Activated CD8-positive, alpha-beta T cell treated with anti-CD3 and anti-CD28 coated beads, Interleukin-2, amount 10 ng/mL, durations not matched to agents 7 days and 5 days (primary cell): ENCODE measurements around the gene ME2. TPM values are rescaled to one million over a fixed set of nuclear protein-coding genes. Genes with fewer than 3 reads are reported as not detected.
A peak's percentile ranks its signal among the peaks of the same experiment; 100 is the strongest.
"Not testable (repeated sequence)": the region's sequence is repeated elsewhere in the genome, so short reads cannot be mapped to it uniquely, and the experiment has no call there.

ENCODE experiments used
- ATAC-seq: fragments of 150-1000 bp; cut with Tn5 transposase; one replicate; pipeline ENCODE4 v1.10.0; 2021; ENCODE audit warnings: moderate library complexity
- CTCF ChIA-PET: fragments of 350-600 bp; sonication (Branson Sonifier 250); formaldehyde crosslinking; loops from one replicate; lab custom pipeline; 2021; ENCODE audit warnings: antibody characterized with exemption; lab: Charles Lee
- POLR2A ChIA-PET: fragments of 350-600 bp; sonication (Branson Sonifier 250); formaldehyde crosslinking; loops from one replicate; lab custom pipeline; 2021; ENCODE audit warnings: antibody characterized with exemption; lab: Charles Lee
- DNase-seq: peaks from one replicate; pipeline ENCODE4 v3.0.0-alpha.2; 2020
- H3K27ac Mint-ChIP-seq: one replicate; pipeline ENCODE4 v1.8.0; 2021; ENCODE audit warnings: mild to moderate bottlenecking, mixed read lengths
- H3K27me3 Mint-ChIP-seq: one replicate; pipeline ENCODE4 v1.8.0; 2021; ENCODE audit warnings: low read depth, mixed read lengths
- H3K36me3 Mint-ChIP-seq: one replicate; pipeline ENCODE4 v1.8.0; 2021; ENCODE audit warnings: low read depth, mixed read lengths
- H3K4me1 Mint-ChIP-seq: one replicate; pipeline ENCODE4 v1.8.0; 2021; ENCODE audit warnings: low read depth, mixed read lengths
- H3K4me3 Mint-ChIP-seq: one replicate; pipeline ENCODE4 v1.8.0; 2021; ENCODE audit warnings: mild to moderate bottlenecking, mixed read lengths
- H3K9me3 Mint-ChIP-seq: one replicate; pipeline ENCODE4 v1.8.0; 2022; ENCODE audit warnings: mixed read lengths; ENCODE audit not compliant: insufficient read depth
- total RNA-seq, 2 experiments: library from RNA; stranded (reverse); gene quantifications; one replicate each; pipeline ENCODE4 v1.2.3, GENCODE V29; 2021

The ME2 gene
- total RNA-seq, 2 experiments from 2014 or later, result 91.2 to 92.5 TPM

- Mint-ChIP-seq H3K27ac (no peak overlapping the region), H3K9me3 (no peaks in the 10 kb centered on the region), H3K27me3 (peaks cover 4% of the 10 kb centered on the region), H3K4me3 (no peak overlapping the region), H3K4me1 (no peaks in the 10 kb centered on the region), H3K36me3 (peaks cover 3% of the 10 kb centered on the region)
- no peak for DNase-seq
- ChIA-PET CTCF (no interaction called here), POLR2A (interaction anchor here (1.0 kb wide), 2 partner anchors 13 to 76 kb away, joined by 4 read pairs; partner anchors contain the start of gene ME2)
- ATAC-seq, result no peak
Measured at GRCh38 chr18:50955253-50955652, 76.3 kb downstream of the ME2 start.

- Mint-ChIP-seq H3K27me3 (peaks cover 6% of the 10 kb centered on the region), H3K4me3 (no peak overlapping the region), H3K9me3 (peaks cover 6% of the 10 kb centered on the region), H3K4me1 (no peaks in the 10 kb centered on the region), H3K27ac (no peak overlapping the region), H3K36me3 (peaks cover 6% of the 10 kb centered on the region)
- ATAC-seq (no peak), DNase-seq (no peak)
- POLR2A ChIA-PET, result interaction anchor here (1.0 to 1.1 kb wide), 2 partner anchors 45 to 77 kb away, joined by 3 to 4 read pairs; partner anchors contain the start of gene ME2
- CTCF ChIA-PET, result no interaction called here
Measured at GRCh38 chr18:50956116-50956515, 77.2 kb downstream of the ME2 start.

GRCh38 chr18:50961974-50962373 is 83.1 kb downstream of the ME2 start:
- ChIA-PET POLR2A (no interaction called here), CTCF (interaction anchor here (1.2 kb wide), 1 partner anchor 24 kb away, joined by 3 read pairs; no protein-coding TSS in a partner anchor)
- no peak overlapping the region for H3K27ac Mint-ChIP-seq
- peaks cover 29% of the 10 kb centered on the region for H3K9me3 Mint-ChIP-seq
- H3K36me3 Mint-ChIP-seq, result peaks cover 13% of the 10 kb centered on the region
- ATAC-seq (no peak), DNase-seq (no peak)
- H3K4me3 Mint-ChIP-seq, result no peak overlapping the region
- H3K4me1 Mint-ChIP-seq, result no peaks in the 10 kb centered on the region
- H3K27me3 Mint-ChIP-seq, result peaks cover 6% of the 10 kb centered on the region

- H3K4me1 Mint-ChIP-seq, result peaks cover 20% of the 10 kb centered on the region
- ChIA-PET POLR2A (interaction anchor here (0.6 to 3.8 kb wide), 23 partner anchors 8 to 229 kb away, joined by 3 to 35 read pairs (median 4); partner anchors contain the start of genes ME2, MEX3C and SMAD4), CTCF (interaction anchor here (1.0 to 2.0 kb wide), 4 partner anchors 10 to 148 kb away, joined by 3 to 6 read pairs (median 4); no protein-coding TSS in a partner anchor)
- peak within 1 kb of the TSS; percentile 94 for H3K27ac Mint-ChIP-seq
- H3K9me3 Mint-ChIP-seq, result peaks cover 11% of the 10 kb centered on the region
- H3K27me3 Mint-ChIP-seq, result no peaks in the 10 kb centered on the region
- H3K36me3 Mint-ChIP-seq, result peaks cover 11% of the 10 kb centered on the region
- ATAC-seq, result peak; percentile 94
- peak within 1 kb of the TSS; percentile 94 for H3K4me3 Mint-ChIP-seq
- peak; percentile 69 for DNase-seq
Measured at GRCh38 chr18:50967714-50968661, 89.1 kb downstream of the ME2 start, which contains the start of gene ELAC1. Gene ELAC1 (plus strand): TSS chr18:50968040. CDS start chr18:50974405, 6,365 bp downstream.

GRCh38 chr18:50969448-50969847 is 90.5 kb downstream of the ME2 start:
- ATAC-seq (no peak), DNase-seq (no peak)
- POLR2A ChIA-PET, result no interaction called here
- H3K36me3 Mint-ChIP-seq, result peaks cover 10% of the 10 kb centered on the region
- H3K27me3 Mint-ChIP-seq, result no peaks in the 10 kb centered on the region
- CTCF ChIA-PET, result no interaction called here
- peak overlapping the region; percentile 94 for H3K4me3 Mint-ChIP-seq
- no peaks in the 10 kb centered on the region for H3K9me3 Mint-ChIP-seq
- no peak overlapping the region for H3K27ac Mint-ChIP-seq
- peaks cover 20% of the 10 kb centered on the region for H3K4me1 Mint-ChIP-seq

GRCh38 chr18:50970006-50970405 is 91.1 kb downstream of the ME2 start:
- POLR2A ChIA-PET, result no interaction called here

GRCh38 chr18:50972404-50972803 is 93.5 kb downstream of the ME2 start:
- CTCF ChIA-PET, ATAC-seq, POLR2A ChIA-PET, H3K4me3 Mint-ChIP-seq, H3K27me3 Mint-ChIP-seq, H3K9me3 Mint-ChIP-seq, H3K27ac Mint-ChIP-seq, DNase-seq: not testable (repeated sequence)
- Mint-ChIP-seq H3K4me1 (peaks cover 19% of the 10 kb centered on the region), H3K36me3 (peaks cover 38% of the 10 kb centered on the region)

More at GRCh38 chr18:50970006-50970405, 91.1 kb downstream of the ME2 start:
- no peak overlapping the region for H3K27ac Mint-ChIP-seq
- H3K9me3 Mint-ChIP-seq, result no peaks in the 10 kb centered on the region
- H3K4me1 Mint-ChIP-seq, result peaks cover 20% of the 10 kb centered on the region
- DNase-seq (no peak), ATAC-seq (no peak)
- no peaks in the 10 kb centered on the region for H3K27me3 Mint-ChIP-seq
- CTCF ChIA-PET, result interaction anchor here (1.2 kb wide), 1 partner anchor 151 kb away, joined by 3 read pairs; no protein-coding TSS in a partner anchor
- H3K36me3 Mint-ChIP-seq, result peaks cover 15% of the 10 kb centered on the region
- H3K4me3 Mint-ChIP-seq, result no peak overlapping the region

GRCh38 chr18:50973367-50974126 is 94.6 kb downstream of the ME2 start:
- Mint-ChIP-seq H3K9me3 (peaks cover 5% of the 10 kb centered on the region), H3K4me1 (peaks cover 16% of the 10 kb centered on the region), H3K27ac (no peak overlapping the region), H3K27me3 (no peaks in the 10 kb centered on the region), H3K4me3 (no peak overlapping the region), H3K36me3 (peaks cover 50% of the 10 kb centered on the region)
- CTCF ChIA-PET, result no interaction called here
- POLR2A ChIA-PET, result interaction anchor here (2.0 kb wide), 1 partner anchor 56 kb away, joined by 8 read pairs; the partner anchor contains the start of gene SMAD4
- no peak for DNase-seq
- no peak for ATAC-seq

- Mint-ChIP-seq H3K9me3 (peaks cover 5% of the 10 kb centered on the region), H3K27ac (no peak overlapping the region), H3K4me1 (no peaks in the 10 kb centered on the region), H3K27me3 (no peaks in the 10 kb centered on the region), H3K4me3 (no peak overlapping the region), H3K36me3 (peaks cover 58% of the 10 kb centered on the region)
- POLR2A ChIA-PET, result interaction anchor here (1.1 kb wide), 1 partner anchor 10 kb away, joined by 3 read pairs; the partner anchor contains the start of gene ELAC1
- DNase-seq, result no peak
- CTCF ChIA-PET, result no interaction called here
- ATAC-seq, result no peak
Measured at GRCh38 chr18:50977037-50977760, 98.3 kb downstream of the ME2 start.

GRCh38 chr18:50981381-50981780 is 102.5 kb downstream of the ME2 start:
- POLR2A ChIA-PET, result no interaction called here
- no peaks in the 10 kb centered on the region for H3K27me3 Mint-ChIP-seq
- H3K4me1 Mint-ChIP-seq, result no peaks in the 10 kb centered on the region
- CTCF ChIA-PET, result no interaction called here
- no peak overlapping the region for H3K27ac Mint-ChIP-seq
- peaks cover 5% of the 10 kb centered on the region for H3K9me3 Mint-ChIP-seq
- H3K36me3 Mint-ChIP-seq, result peaks cover 45% of the 10 kb centered on the region
- ATAC-seq (no peak), DNase-seq (no peak)
- no peak overlapping the region for H3K4me3 Mint-ChIP-seq
